Measurements from ENCODE around the gene ALDH2. TPM values are rescaled to one million over a fixed set of nuclear protein-coding genes. Genes with fewer than 3 reads are reported as not detected.

Gene ALDH2
- total RNA-seq, 2 donors from 2014 or later: 48.8 to 57.3 TPM

DNA sequence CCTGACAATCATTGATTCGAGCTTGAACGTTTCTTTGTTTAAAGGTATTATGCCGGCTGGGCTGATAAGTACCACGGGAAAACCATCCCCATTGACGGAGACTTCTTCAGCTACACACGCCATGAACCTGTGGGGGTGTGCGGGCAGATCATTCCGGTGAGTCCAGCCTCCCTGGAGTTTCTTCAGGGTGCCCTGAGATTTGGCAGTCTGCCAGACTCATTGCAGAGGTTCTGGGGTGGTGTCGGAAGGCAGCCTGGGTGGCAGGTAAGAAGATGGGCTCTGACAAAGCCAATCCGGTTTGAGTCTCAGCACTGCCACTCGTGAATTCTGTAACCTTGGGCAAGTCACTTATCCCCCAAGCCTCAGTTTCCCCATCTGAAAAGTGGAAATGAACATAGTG lies 23.0 kb downstream of the ALDH2 start:
- peaks cover 41% of the 10 kb centered on the region for H3K4me1 ChIP-seq
- no peak for ATAC-seq
- H3K27ac ChIP-seq: no peak overlapping the region

DNA sequence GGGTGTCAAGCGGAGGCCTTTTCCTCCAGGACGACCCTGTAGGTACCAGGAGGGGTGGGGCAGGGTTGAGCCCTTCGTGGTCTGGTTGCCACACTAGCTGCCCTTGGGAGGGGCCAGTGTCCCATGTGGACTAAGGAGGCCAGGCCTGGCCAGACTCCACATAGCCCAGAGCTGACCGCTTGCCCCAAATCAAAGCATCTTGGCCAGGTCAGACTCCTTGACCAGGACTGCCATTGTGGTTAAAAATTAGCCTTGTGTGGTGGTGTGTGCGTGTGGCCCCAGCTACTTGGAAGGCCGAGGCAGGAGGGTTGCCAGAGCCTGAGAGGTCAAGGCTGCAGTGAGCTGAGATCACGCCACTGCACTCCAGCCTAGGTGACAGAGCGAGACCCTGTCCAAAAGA lies 24.8 kb downstream of the ALDH2 start:
- no peak overlapping the region for H3K4me3 ChIP-seq
- H3K9me3 ChIP-seq: no peaks in the 10 kb centered on the region
- intact Hi-C loops (cut with DNase I): loop anchor here (5.0 kb wide), 1 partner anchor 44 kb away; no protein-coding TSS in a partner anchor
- TF ChIP-seq, protein P1, sequence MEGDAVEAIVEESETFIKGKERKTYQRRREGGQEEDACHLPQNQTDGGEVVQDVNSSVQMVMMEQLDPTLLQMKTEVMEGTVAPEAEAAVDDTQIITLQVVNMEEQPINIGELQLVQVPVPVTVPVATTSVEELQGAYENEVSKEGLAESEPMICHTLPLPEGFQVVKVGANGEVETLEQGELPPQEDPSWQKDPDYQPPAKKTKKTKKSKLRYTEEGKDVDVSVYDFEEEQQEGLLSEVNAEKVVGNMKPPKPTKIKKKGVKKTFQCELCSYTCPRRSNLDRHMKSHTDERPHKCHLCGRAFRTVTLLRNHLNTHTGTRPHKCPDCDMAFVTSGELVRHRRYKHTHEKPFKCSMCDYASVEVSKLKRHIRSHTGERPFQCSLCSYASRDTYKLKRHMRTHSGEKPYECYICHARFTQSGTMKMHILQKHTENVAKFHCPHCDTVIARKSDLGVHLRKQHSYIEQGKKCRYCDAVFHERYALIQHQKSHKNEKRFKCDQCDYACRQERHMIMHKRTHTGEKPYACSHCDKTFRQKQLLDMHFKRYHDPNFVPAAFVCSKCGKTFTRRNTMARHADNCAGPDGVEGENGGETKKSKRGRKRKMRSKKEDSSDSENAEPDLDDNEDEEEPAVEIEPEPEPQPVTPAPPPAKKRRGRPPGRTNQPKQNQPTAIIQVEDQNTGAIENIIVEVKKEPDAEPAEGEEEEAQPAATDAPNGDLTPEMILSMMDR (IDR thresholded peaks at IDR 0.05): no peak
- TF ChIP-seq POLR2A (IDR thresholded peaks at IDR 0.05): no peak
- H3K36me3 ChIP-seq (replicated peaks in 1 of 2; ENCODE audit: insufficient read depth in 1 of 2, low read depth in 2 of 2): peaks cover 0 to 24% of the 10 kb centered on the region in 2 donors
- H3K4me1 ChIP-seq: peaks cover 24% of the 10 kb centered on the region
- no peak for DNase-seq
- ATAC-seq: no peak
- no peaks in the 10 kb centered on the region for H3K27me3 ChIP-seq
- peak overlapping the region in 1 of 4 donors; percentile 9 for H3K27ac ChIP-seq
- 62 to 90% methylated on average over 2 to 8 of the region's 8 CpGs for WGBS, 2 donors

More for the DNA sequence above, 23.0 kb downstream of the ALDH2 start:
- H3K36me3 ChIP-seq (replicated peaks in 1 of 2; ENCODE audit: insufficient read depth in 1 of 2, low read depth in 2 of 2): peaks cover 0 to 26% of the 10 kb centered on the region in 2 donors
- intact Hi-C loops (cut with DNase I): loop anchor here (5.0 kb wide), 1 partner anchor 42 kb away; no protein-coding TSS in a partner anchor
- no peak overlapping the region for H3K4me3 ChIP-seq
- 77 to 83% methylated on average over 11 of the region's 11 CpGs for WGBS, 2 donors
- TF ChIP-seq, protein P1 (IDR thresholded peaks at IDR 0.05): no peak
- TF ChIP-seq POLR2A (IDR thresholded peaks at IDR 0.05): no peak
- no peaks in the 10 kb centered on the region for H3K9me3 ChIP-seq
- no peaks in the 10 kb centered on the region for H3K27me3 ChIP-seq
- no peak for DNase-seq

DNA sequence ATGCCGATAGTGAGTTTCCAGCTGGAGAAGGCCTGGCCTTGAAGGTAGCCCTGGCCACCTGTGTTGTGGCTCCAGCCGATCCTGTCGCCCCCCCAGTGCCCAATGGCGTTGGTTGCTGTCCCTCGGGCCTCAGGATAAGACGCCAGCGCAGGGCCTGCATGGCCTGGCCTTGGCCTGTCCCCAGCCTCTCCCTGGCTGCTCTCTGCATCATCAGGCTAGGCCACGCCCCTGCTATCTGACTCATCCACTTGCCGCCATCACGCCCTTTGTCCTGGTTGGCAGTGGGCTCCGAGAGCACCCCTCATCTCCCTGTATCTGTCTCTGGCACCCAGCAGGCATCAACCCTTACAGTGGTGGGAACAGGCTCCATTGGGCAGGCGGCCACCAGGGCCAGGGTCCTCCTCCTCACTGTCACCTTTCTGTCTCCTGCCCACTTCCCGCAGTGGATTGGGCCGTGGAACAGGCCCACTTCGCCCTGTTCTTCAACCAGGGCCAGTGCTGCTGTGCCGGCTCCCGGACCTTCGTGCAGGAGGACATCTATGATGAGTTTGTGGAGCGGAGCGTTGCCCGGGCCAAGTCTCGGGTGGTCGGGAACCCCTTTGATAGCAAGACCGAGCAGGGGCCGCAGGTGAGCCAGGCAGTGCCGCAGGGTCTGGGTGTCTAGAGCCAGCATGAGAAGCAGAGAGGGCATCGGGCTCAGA lies 25.6 kb downstream of the ALDH2 start:
- Histone ChIP-seq H3K27me3 (no peaks in the 10 kb centered on the region), H3K4me3 (no peak overlapping the region), H3K4me1 (peaks cover 16% of the 10 kb centered on the region), H3K27ac (peak overlapping the region in 1 of 4 donors; percentile 9), H3K9me3 (no peaks in the 10 kb centered on the region), H3K36me3 (replicated peaks in 1 of 2; ENCODE audit: insufficient read depth in 1 of 2, low read depth in 2 of 2) (peaks cover 0 to 27% of the 10 kb centered on the region in 2 donors)
- intact Hi-C loops (cut with DNase I): loop anchor here (5.0 kb wide), 1 partner anchor 45 kb away; no protein-coding TSS in a partner anchor
- peak; percentile 27 to 83 (median 45) for DNase-seq
- no peak for TF ChIP-seq POLR2A (IDR thresholded peaks at IDR 0.05)
- TF ChIP-seq, protein P1 (IDR thresholded peaks at IDR 0.05): no peak
- 74 to 85% methylated on average over 7 to 24 of the region's 27 CpGs for WGBS, 2 donors
- ATAC-seq: no peak

DNA sequence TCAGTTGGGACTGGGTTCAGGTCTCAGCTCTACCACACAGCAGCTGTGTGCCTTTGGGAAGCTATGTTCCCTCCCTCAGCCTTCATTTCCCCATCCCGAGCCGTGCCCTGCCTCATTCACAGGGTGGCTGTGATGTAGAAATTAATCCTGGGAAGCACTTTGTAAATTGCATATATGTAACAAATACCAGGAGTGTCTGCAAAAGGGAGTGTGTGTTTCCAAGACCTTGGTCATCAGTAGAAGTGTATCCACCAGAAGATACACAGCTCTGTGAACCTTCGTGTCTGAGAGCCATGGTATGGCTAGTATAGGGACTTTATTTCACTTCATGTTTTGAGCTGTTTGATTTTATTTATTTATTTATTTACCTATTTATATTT lies 26.1 kb downstream of the ALDH2 start:
- WGBS, 2 donors: 87 to 100% methylated on average over 3 of the region's 3 CpGs
- ATAC-seq (no peak), DNase-seq (no peak)
- Histone ChIP-seq H3K27ac (no peak overlapping the region), H3K36me3 (replicated peaks in 1 of 2; ENCODE audit: insufficient read depth in 1 of 2, low read depth in 2 of 2) (peaks cover 0 to 28% of the 10 kb centered on the region in 2 donors), H3K4me3 (no peak overlapping the region), H3K9me3 (no peaks in the 10 kb centered on the region), H3K27me3 (no peaks in the 10 kb centered on the region), H3K4me1 (peaks cover 12% of the 10 kb centered on the region)
- intact Hi-C loops (cut with DNase I): loop anchor here (5.0 kb wide), 1 partner anchor 46 kb away; no protein-coding TSS in a partner anchor
- TF ChIP-seq POLR2A (IDR thresholded peaks at IDR 0.05): no peak
- TF ChIP-seq, protein P1 (IDR thresholded peaks at IDR 0.05): no peak
